SU-DHL-6 (cell line): Measurements from ENCODE around the gene SDK1.

Experiments
- H2AFZ ChIP-seq: fragments of 200-600 bp; sonication (generic); 2 replicates; pipeline ENCODE4 v1.6.1; 2014; ENCODE audit warnings: low read depth, mild to moderate bottlenecking, moderate library complexity, mixed read lengths, antibody characterized with exemption, low read length; ENCODE audit not compliant: severe bottlenecking
- H3F3A ChIP-seq: fragments of 200-600 bp; shearing (Covaris generic); 2 replicates; pipeline ENCODE4 v1.6.0; 2016; ENCODE audit warnings: antibody characterized with exemption, mild to moderate bottlenecking; ENCODE audit not compliant: insufficient read depth
- H3K27ac ChIP-seq: fragments of 200-600 bp; sonication (generic); 2 replicates; pipeline ENCODE4 v1.5.1; 2016; ENCODE audit warnings: low read depth, mild to moderate bottlenecking, low read length, moderate library complexity, mixed read lengths
- H3K27me3 ChIP-seq: fragments of 200-600 bp; sonication (generic), shearing (Covaris generic); 2 replicates; pipeline ENCODE4 v1.6.0; 2014; ENCODE audit warnings: mild to moderate bottlenecking, low read length
- H3K36me3 ChIP-seq: fragments of 200-600 bp; sonication (generic); 2 replicates; pipeline ENCODE4 v1.6.1; 2014; ENCODE audit warnings: mild to moderate bottlenecking, low read length, mixed read lengths
- H3K4me2 ChIP-seq: fragments of 300-600, 200-600 bp; shearing (Covaris generic), sonication (generic); 2 replicates; pipeline ENCODE4 v1.6.0; 2014; ENCODE audit warnings: low read length, low read depth, mild to moderate bottlenecking; ENCODE audit not compliant: poor library complexity, severe bottlenecking
- H3K4me3 ChIP-seq: fragments of 200-600 bp; sonication (generic); 2 replicates; pipeline ENCODE4 v1.5.1; 2014; ENCODE audit warnings: antibody characterized with exemption, low read length, mild to moderate bottlenecking, mixed read lengths; ENCODE audit not compliant: insufficient read depth, poor library complexity, severe bottlenecking
- H3K79me2 ChIP-seq: fragments of 200-600 bp; sonication (generic); 2 replicates; pipeline ENCODE4 v1.6.1; 2014; ENCODE audit warnings: mild to moderate bottlenecking, low read length, moderate library complexity; ENCODE audit not compliant: insufficient read depth
- H3K9ac ChIP-seq: fragments of 200-600 bp; sonication (generic); 2 replicates; pipeline ENCODE4 v1.7.0; 2014; ENCODE audit warnings: mild to moderate bottlenecking, low read length
- H3K9me2 ChIP-seq: fragments of 200-600 bp; sonication (generic); replicated peaks from 2 replicates; pipeline ENCODE4 v1.6.1; 2014; ENCODE audit warnings: low read length; ENCODE audit not compliant: insufficient read depth
- H3K9me3 ChIP-seq: fragments of 200-600 bp; sonication (generic); 2 replicates; pipeline ENCODE4 v1.6.1; 2014; ENCODE audit warnings: low read length, mixed read lengths; ENCODE audit not compliant: insufficient read depth
- H4K20me1 ChIP-seq: fragments of 200-600 bp; sonication (generic); 2 replicates; pipeline ENCODE4 v1.6.1; 2014; ENCODE audit warnings: low read depth, mild to moderate bottlenecking, antibody characterized with exemption, low read length, moderate library complexity, mixed read lengths
- CTCF ChIP-seq: fragments of 200-600 bp; sonication (generic); IDR thresholded peaks from one replicate; pipeline ENCODE4 v1.5.1; 2017; ENCODE audit warnings: antibody characterized with exemption, mild to moderate bottlenecking, low read length, moderate library complexity; ENCODE audit not compliant: insufficient read depth, poor library complexity, severe bottlenecking
- EZH2phosphoT487 ChIP-seq: fragments of 200-600 bp; sonication (generic), shearing (Covaris generic); conservative IDR thresholded peaks from 2 replicates; pipeline ENCODE4 v1.6.1; 2018; ENCODE audit warnings: mild to moderate bottlenecking, antibody characterized with exemption, low read length, moderate library complexity, mixed read lengths

SDK1 gene

GRCh38 chr7:4297918-4298219 lies 996.8 kb downstream of the SDK1 start:
- H3K9me2 ChIP-seq, result no peaks in the 10 kb centered on the region
- no peak overlapping the region for H3K27ac ChIP-seq
- H3K79me2 ChIP-seq, result no peaks in the 10 kb centered on the region
- no peak overlapping the region for H2AFZ ChIP-seq
- no peak overlapping the region for H3K4me2 ChIP-seq
- no peaks in the 10 kb centered on the region for H4K20me1 ChIP-seq
- no peak overlapping the region for H3K9ac ChIP-seq
- H3K4me3 ChIP-seq, result no peak overlapping the region
- H3F3A ChIP-seq, result no peaks in the 10 kb centered on the region
- no peaks in the 10 kb centered on the region for H3K36me3 ChIP-seq
- H3K9me3 ChIP-seq, result peaks cover 1% of the 10 kb centered on the region; the same call in 1 of the 2 replicates
- no peaks in the 10 kb centered on the region for H3K27me3 ChIP-seq
- TF ChIP-seq EZH2phosphoT487 (no peak), CTCF (no peak)

- TF ChIP-seq CTCF, result no peak
- no peak for TF ChIP-seq EZH2phosphoT487
- no peaks in the 10 kb centered on the region for H3K79me2 ChIP-seq
- H3F3A ChIP-seq, result no peaks in the 10 kb centered on the region
- no peak overlapping the region for H3K4me3 ChIP-seq
- H3K9me2 ChIP-seq, result no peaks in the 10 kb centered on the region
- no peaks in the 10 kb centered on the region for H3K27me3 ChIP-seq
- H3K27ac ChIP-seq, result no peak overlapping the region
- no peaks in the 10 kb centered on the region for H3K36me3 ChIP-seq
- no peak overlapping the region for H2AFZ ChIP-seq
- H3K9me3 ChIP-seq, result no peaks in the 10 kb centered on the region
- no peaks in the 10 kb centered on the region for H4K20me1 ChIP-seq
- no peak overlapping the region for H3K9ac ChIP-seq
- H3K4me2 ChIP-seq, result no peak overlapping the region
These were observed 998.4 kb downstream of the SDK1 start for GRCh38 chr7:4299431-4299830.

- H3F3A ChIP-seq, result no peaks in the 10 kb centered on the region
- H2AFZ ChIP-seq, result no peak overlapping the region
- no peak for TF ChIP-seq CTCF
- no peak for TF ChIP-seq EZH2phosphoT487
- no peaks in the 10 kb centered on the region for H3K9me2 ChIP-seq
- H3K4me3 ChIP-seq, result no peak overlapping the region
- H3K9me3 ChIP-seq, result no peaks in the 10 kb centered on the region
- H3K4me2 ChIP-seq, result no peak overlapping the region
- no peak overlapping the region for H3K27ac ChIP-seq
- no peaks in the 10 kb centered on the region for H3K36me3 ChIP-seq
- no peak overlapping the region for H3K9ac ChIP-seq
- no peaks in the 10 kb centered on the region for H4K20me1 ChIP-seq
- H3K27me3 ChIP-seq, result no peaks in the 10 kb centered on the region
- no peaks in the 10 kb centered on the region for H3K79me2 ChIP-seq
These were observed 1001.3 kb downstream of the SDK1 start for GRCh38 chr7:4302203-4302905.
